ENCODE measurements around the gene KDM2A. TPM values are rescaled to one million over a fixed set of nuclear protein-coding genes. Genes with fewer than 3 reads are reported as not detected.

KDM2A gene
- polyA plus RNA-seq, 2 of the 4 experiments (the other 2 are of a cell fraction) = 34.5 to 42.8 TPM

DNA sequence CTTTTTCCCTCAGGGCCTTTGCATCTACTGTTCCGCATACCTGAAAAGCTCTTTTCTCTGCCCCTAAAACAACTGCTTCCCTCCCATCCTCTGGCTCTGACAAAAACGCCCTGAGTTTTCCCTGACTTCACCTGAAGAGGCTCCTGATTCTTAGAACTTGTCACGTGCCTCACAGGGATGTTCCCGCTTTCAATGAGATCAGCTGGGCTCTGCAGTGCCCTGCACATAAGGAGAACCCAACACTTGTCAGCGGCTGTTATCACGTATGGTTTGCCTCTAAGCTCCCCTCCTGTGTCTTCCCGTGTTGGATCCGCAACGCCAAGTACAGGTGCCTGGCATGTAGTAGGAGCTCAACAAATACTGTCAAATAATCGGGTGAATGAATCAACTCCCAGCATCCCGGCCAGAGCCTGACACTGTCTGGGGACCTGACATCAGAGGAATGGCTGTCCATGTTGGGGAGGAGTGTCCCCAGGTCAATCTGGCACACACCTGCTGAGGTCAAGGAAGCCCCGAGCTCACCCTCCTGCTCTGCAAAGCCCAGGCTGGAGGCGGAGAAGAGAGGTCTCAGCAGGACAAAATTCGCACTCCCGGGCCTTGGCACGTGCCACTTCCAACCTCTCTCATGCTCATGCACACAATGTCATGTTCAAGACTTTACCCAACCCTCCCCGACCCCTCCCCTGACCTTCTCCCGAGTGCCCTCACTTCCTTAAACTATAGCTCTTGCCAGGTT is 143.1 kb downstream of the KDM2A start:
- FAIRE-seq = no peak
- ChIA-PET CTCF (interaction anchor here (0.6 to 4.9 kb wide), 56 partner anchors 10 to 429 kb away, joined by 3 to 178 read pairs (median 5); partner anchors contain the start of genes ANKRD13D, POLD4, RAD9A and RHOD), POLR2A (interaction anchor here (0.6 to 2.9 kb wide), 6 partner anchors 22 to 140 kb away, joined by 3 to 21 read pairs (median 4); partner anchors contain the start of genes ANKRD13D, POLD4 and PPP1CA)
- whole genome bisulfite sequencing (ENCODE audit: missing lambda C conversion rate) = 55% methylated on average over 18 of the region's 18 CpGs
- H3K9me3 ChIP-seq = no peaks in the 10 kb centered on the region
- H3K4me2 ChIP-seq = peak overlapping the region; percentile 68
- DNase-seq (ENCODE audit: low read depth in 1 of 2, low spot score in 1 of 2) = no peak
- no peak overlapping the region; the same call in 2 of the 3 replicates for H3K4me3 ChIP-seq
- peaks cover 23% of the 10 kb centered on the region for H3K4me1 ChIP-seq
- ATAC-seq = peak in 1 of 2 experiments; percentile 3; a peak in 3 of 6 replicates
- TF ChIP-seq PHF8 (IDR thresholded peaks at IDR 0.05; ENCODE audit: borderline replicate concordance, low read depth) = no peak
- TF ChIP-seq CHD4 (IDR thresholded peaks at IDR 0.05; ENCODE audit: borderline replicate concordance) = no peak
- TF ChIP-seq CHD2 (IDR thresholded peaks at IDR 0.05; ENCODE audit: low read length, partially characterized antibody) = no peak
- no peak for TF ChIP-seq HDAC2 (IDR thresholded peaks at IDR 0.05)
- no peak for TF ChIP-seq ZSCAN20 (CRISPR knock-in tag; IDR thresholded peaks at IDR 0.05)
- TF ChIP-seq HES2 (IDR thresholded peaks at IDR 0.05) = no peak
- no peak for TF ChIP-seq TFCP2L1 (CRISPR knock-in tag; IDR thresholded peaks at IDR 0.05)
- TF ChIP-seq KDM1A (IDR thresholded peaks at IDR 0.05; ENCODE audit: low read depth) = no peak
- no peak for TF ChIP-seq RNF2 (IDR thresholded peaks at IDR 0.05; ENCODE audit: borderline replicate concordance, low read depth)
- TF ChIP-seq EP300 (IDR thresholded peaks at IDR 0.05) = no peak
- no peak for TF ChIP-seq RCOR1 (IDR thresholded peaks at IDR 0.05; ENCODE audit: low read depth, low read length)
- TF ChIP-seq, protein P1, sequence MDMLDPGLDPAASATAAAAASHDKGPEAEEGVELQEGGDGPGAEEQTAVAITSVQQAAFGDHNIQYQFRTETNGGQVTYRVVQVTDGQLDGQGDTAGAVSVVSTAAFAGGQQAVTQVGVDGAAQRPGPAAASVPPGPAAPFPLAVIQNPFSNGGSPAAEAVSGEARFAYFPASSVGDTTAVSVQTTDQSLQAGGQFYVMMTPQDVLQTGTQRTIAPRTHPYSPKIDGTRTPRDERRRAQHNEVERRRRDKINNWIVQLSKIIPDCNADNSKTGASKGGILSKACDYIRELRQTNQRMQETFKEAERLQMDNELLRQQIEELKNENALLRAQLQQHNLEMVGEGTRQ (IDR thresholded peaks at IDR 0.05) = no peak
- no peak for TF ChIP-seq POLR2AphosphoS2 (conservative IDR thresholded peaks at IDR 0.05; ENCODE audit: low read length)
- TF ChIP-seq HEYL (CRISPR knock-in tag; IDR thresholded peaks at IDR 0.05) = no peak
- no peak for TF ChIP-seq KDM5A (IDR thresholded peaks at IDR 0.05)
- no peak for TF ChIP-seq HOXB13 (CRISPR knock-in tag; IDR thresholded peaks at IDR 0.05; ENCODE audit: low read depth)
- TF ChIP-seq NPAS2 (CRISPR knock-in tag; IDR thresholded peaks at IDR 0.05; ENCODE audit: borderline replicate concordance) = no peak
- H3K27ac ChIP-seq = peak overlapping the region in 1 of 2 experiments; percentile 87; a peak in 3 of 6 replicates

DNA sequence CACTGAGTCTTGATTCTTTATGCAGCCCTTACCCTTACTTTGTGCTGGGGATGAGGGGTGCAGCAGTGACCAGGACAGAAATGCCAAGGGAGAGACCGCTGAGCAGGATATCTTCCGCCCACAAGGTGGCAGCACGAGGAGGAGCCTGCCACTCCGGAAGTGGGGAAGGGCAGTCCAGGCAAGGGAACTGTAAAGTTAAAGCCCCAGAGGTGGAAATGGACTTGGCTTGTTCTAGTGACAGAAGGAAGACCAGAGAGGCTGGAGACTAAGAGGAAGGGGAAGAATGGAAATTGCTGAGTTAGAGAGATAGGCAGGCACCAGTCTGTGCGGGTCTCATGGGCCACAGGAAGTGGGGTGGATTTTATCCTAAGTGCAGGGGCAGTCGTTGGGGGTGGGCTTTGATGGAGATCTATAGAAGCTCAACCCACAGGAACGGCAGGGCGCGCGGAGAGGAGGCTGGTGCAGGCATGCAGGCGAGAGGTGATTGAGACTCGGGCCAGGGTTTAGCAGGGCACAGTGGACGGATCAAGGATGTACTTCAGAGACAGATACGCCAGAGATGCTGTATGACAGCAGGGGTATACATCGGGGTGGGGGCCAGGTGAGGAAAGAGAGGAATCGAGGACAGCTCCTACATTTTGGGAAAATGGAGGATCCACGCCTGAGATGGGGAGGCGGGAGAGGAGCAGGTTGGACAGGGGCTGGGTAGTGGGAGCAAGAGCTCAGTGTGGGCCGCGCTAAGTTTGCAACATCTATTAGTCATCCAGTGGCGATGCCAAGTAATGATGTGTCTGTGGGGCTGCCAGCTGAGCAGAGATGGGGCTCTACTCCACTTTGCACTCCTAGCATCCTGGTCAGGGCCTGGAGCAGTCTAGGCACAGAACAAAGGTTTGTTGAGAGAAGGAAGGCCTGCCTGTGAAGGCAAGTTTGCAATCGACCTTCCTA is 143.9 kb downstream of the KDM2A start:
- DNase-seq (ENCODE audit: low read depth in 1 of 2, low spot score in 1 of 2) = peak; percentile 79 to 98
- peak; percentile 65 to 84 for ATAC-seq
- Histone ChIP-seq H3K4me1 (peaks cover 30% of the 10 kb centered on the region), H3K4me2 (peak overlapping the region; percentile 40), H3K9me3 (no peaks in the 10 kb centered on the region), H3K27ac (peak overlapping the region; percentile 60 to 87), H3K4me3 (no peak overlapping the region)
- TF ChIP-seq SMC3 (IDR thresholded peaks at IDR 0.05) (peak; percentile 77), CTCF (IDR thresholded peaks at IDR 0.05) (peak; percentile 81), CBX2 (IDR thresholded peaks at IDR 0.05; ENCODE audit: borderline replicate concordance, low read depth) (no peak), JUN (IDR thresholded peaks at IDR 0.05) (0 out of 5 replicates have a peak, but pooled peaks of 1 of the 2 experiments have one; percentile 26), ZSCAN20 (CRISPR knock-in tag; IDR thresholded peaks at IDR 0.05) (no peak), FOSL2 (IDR thresholded peaks at IDR 0.05) (no peak), FOSL2 (CRISPR knock-in tag; IDR thresholded peaks at IDR 0.05) (peak; percentile 35; the same call in 1 of the 2 replicates), RAD21 (conservative IDR thresholded peaks at IDR 0.05 in 1 of 2, IDR thresholded peaks at IDR 0.05 in 1 of 2) (peak; percentile 52 to 66), MAZ (IDR thresholded peaks at IDR 0.05; ENCODE audit: borderline replicate concordance, low read depth, low read length) (0 out of 2 replicates have a peak, but pooled peaks have one; percentile 15), CHD2 (IDR thresholded peaks at IDR 0.05; ENCODE audit: low read length, partially characterized antibody) (no peak)
- TF ChIP-seq, protein P2, sequence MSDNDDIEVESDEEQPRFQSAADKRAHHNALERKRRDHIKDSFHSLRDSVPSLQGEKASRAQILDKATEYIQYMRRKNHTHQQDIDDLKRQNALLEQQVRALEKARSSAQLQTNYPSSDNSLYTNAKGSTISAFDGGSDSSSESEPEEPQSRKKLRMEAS (IDR thresholded peaks at IDR 0.05) = 0 out of 2 replicates have a peak, but pooled peaks have one; percentile 40
- POLR2A ChIA-PET = interaction anchor here (1.3 to 2.9 kb wide), 3 partner anchors 25 to 139 kb away, joined by 3 to 21 read pairs (median 3); partner anchors contain the start of gene PPP1CA
- WGBS (ENCODE audit: missing lambda C conversion rate) = 59% methylated on average over 22 of the region's 22 CpGs
- CTCF ChIA-PET = interaction anchor here (0.6 to 4.9 kb wide), 51 partner anchors 9 to 386 kb away, joined by 3 to 178 read pairs (median 6); partner anchors contain the start of genes ANKRD13D, POLD4, RAD9A and RHOD
- FAIRE-seq = no peak
